Smooth muscle cell (in vitro differentiated cells): ENCODE data around the gene PPM1A. TPM values are rescaled to one million over a fixed set of nuclear protein-coding genes. Genes with fewer than 3 reads are reported as not detected.

Source experiments
- polyA plus RNA-seq: library from polyadenylated mRNA; unstranded; fragments of >200 nt; fragmentation: Nextera tagmentation; extraction: Ambion mirVana; gene quantifications from 2 replicates; pipeline ENCODE4 v1.2.1, GENCODE V29; 2016
- total RNA-seq: library from RNA; depleted of rRNA; stranded (reverse); fragments of >200 nt; gene quantifications from 2 replicates; pipeline ENCODE4 v1.2.3, GENCODE V29; 2014

PPM1A gene
- total and polyA plus RNA-seq, 2 experiments from 2014 or later, result 17.5 to 30.0 TPM

Other genes with a start within 250 kb of the PPM1A start
- gene PCNX4, start 157.3 kb upstream of the PPM1A start, total RNA-seq, result 67.9 and 93.9 TPM in 2 replicates
- gene PCNX4, start 157.3 kb upstream of the PPM1A start, polyA plus RNA-seq, result 24.1 and 28.2 TPM in 2 replicates
- 64.7 and 88.6 TPM in 2 replicates for gene DHRS7, start 83.8 kb upstream of the PPM1A start, total RNA-seq
- gene DHRS7, start 83.8 kb upstream of the PPM1A start, polyA plus RNA-seq, result 74.8 and 91.0 TPM in 2 replicates
- gene C14orf39, start 236.8 kb downstream of the PPM1A start, total RNA-seq, result 1.3 TPM in 1 of 2 replicates, not detected in the other
- gene C14orf39, start 236.8 kb downstream of the PPM1A start, polyA plus RNA-seq, result 0.63 TPM in 1 of 2 replicates, not detected in the other